Brain microvascular endothelial cell (primary cell): ENCODE measurements around the gene CAMSAP1.

ENCODE experiments used
- DNase-seq: peaks from one replicate; pipeline ENCODE4 v3.0.0-alpha.2; 2020
- H3K27ac ChIP-seq: fragments of 250-450 bp; sonication (Bioruptor Pico); 2 replicates; pipeline ENCODE4 v1.5.1; 2020; ENCODE audit warnings: mild to moderate bottlenecking, moderate library complexity
- H3K27me3 ChIP-seq: fragments of 250-450 bp; sonication (Bioruptor Pico); replicated peaks from 2 replicates; pipeline ENCODE4 v1.5.1; 2020; ENCODE audit warnings: mild to moderate bottlenecking
- H3K36me3 ChIP-seq: fragments of 250-450 bp; sonication (Bioruptor Pico); replicated peaks from 2 replicates; pipeline ENCODE4 v1.5.1; 2020; ENCODE audit warnings: mild to moderate bottlenecking
- H3K4me3 ChIP-seq: 2 replicates; pipeline ENCODE4 v1.5.1; 2011; ENCODE audit warnings: low read depth, mild to moderate bottlenecking, control low read depth, low read length, moderate library complexity
- in situ Hi-C: cut with HindIII; loops from 2 replicates; pipeline ENCODE4 v1.10.0; 2017; ENCODE audit warnings: low sequenced_read_pairs, low pct_ligation_motif_present
- TF ChIP-seq, protein P1 (sequence below): IDR thresholded peaks from 2 replicates; pipeline ENCODE4 v1.5.1; 2011; ENCODE audit warnings: low read depth, mild to moderate bottlenecking, moderate library complexity, low read length, control low read depth, inconsistent platforms; ENCODE audit errors: missing control alignments

The CAMSAP1 gene

DNA sequence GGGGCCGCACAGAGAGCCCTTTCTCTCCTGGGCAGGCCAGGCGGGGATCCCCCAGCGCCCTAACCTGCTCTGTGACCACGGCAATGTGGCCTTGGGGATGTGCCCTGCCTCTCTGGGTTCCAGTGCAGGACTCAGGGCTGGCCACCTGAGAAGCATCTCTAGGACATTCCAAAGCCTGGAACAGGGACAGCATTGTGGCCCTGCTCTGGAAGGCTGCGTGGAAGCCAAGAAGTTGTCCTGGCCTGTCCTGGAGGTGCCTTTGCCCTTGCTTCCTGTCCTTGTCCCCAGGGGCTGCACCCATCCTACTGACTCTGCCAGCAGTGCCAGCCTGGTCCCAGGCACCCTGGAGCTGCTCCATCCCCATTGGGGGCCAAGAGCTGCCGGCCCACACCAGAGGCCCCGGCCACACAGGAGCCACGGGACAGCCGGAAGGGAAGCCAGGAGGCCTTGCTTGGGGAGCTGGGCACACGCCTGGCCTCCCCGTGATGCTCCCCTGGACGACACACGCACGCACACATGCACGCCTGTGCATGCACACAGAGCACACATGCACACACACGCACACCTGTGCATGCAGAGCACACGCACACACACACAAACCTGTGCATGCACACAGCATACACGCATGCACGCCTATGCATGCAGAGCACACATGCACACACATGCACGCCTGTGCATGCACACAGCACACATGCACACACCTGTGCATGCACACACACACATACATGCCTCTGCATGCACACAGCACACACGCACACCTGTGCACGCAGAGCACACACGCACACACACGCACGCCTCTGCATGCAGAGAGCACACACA, 20.1 kb upstream of the CAMSAP1 start:
- H3K27me3 ChIP-seq: no peaks in the 10 kb centered on the region
- H3K4me3 ChIP-seq: no peak overlapping the region
- TF ChIP-seq, protein P1, sequence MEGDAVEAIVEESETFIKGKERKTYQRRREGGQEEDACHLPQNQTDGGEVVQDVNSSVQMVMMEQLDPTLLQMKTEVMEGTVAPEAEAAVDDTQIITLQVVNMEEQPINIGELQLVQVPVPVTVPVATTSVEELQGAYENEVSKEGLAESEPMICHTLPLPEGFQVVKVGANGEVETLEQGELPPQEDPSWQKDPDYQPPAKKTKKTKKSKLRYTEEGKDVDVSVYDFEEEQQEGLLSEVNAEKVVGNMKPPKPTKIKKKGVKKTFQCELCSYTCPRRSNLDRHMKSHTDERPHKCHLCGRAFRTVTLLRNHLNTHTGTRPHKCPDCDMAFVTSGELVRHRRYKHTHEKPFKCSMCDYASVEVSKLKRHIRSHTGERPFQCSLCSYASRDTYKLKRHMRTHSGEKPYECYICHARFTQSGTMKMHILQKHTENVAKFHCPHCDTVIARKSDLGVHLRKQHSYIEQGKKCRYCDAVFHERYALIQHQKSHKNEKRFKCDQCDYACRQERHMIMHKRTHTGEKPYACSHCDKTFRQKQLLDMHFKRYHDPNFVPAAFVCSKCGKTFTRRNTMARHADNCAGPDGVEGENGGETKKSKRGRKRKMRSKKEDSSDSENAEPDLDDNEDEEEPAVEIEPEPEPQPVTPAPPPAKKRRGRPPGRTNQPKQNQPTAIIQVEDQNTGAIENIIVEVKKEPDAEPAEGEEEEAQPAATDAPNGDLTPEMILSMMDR: no peak
- in situ Hi-C loops: no loop called here
- no peak for DNase-seq
- H3K36me3 ChIP-seq: peaks cover 5% of the 10 kb centered on the region
- no peak overlapping the region for H3K27ac ChIP-seq

DNA sequence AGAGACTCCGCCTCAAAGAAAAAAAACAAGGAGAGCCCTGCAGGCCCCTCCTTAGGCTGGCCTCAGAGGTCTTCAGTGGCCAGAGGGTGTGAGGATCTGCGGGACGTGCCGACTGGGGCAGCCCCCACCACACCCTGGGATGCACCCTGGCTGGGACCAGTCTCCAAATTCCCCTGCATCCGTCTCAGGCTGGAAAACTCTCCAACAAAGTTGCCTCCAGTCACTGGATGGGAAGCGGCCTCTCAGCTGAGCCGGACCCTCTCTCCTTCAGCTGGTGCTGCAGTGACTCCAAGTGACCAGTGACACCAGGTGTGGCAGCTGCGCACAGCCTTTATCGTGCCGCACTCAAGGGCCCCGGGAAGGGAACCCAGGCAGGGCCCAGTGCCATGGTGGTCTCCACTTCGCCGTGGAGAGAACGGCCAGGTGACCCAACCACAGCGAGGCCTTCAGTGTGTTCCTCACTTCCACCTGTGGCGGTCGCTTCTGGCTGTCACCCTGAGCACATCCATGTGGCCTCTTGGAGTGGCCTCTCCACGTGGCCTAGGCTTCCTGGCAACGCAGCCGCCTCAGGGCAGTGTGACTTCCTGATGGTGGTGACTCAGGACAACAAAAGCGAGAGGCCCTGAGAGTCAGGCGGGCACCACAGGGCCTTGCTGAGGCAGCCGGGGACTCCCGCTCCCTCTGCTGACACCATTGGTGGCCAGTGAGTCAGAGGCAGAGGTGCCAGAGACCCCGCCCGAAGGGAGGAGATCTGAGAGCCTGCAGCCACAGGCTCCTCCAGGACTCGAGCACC, 19.3 kb upstream of the CAMSAP1 start:
- in situ Hi-C loops: no loop called here

DNA sequence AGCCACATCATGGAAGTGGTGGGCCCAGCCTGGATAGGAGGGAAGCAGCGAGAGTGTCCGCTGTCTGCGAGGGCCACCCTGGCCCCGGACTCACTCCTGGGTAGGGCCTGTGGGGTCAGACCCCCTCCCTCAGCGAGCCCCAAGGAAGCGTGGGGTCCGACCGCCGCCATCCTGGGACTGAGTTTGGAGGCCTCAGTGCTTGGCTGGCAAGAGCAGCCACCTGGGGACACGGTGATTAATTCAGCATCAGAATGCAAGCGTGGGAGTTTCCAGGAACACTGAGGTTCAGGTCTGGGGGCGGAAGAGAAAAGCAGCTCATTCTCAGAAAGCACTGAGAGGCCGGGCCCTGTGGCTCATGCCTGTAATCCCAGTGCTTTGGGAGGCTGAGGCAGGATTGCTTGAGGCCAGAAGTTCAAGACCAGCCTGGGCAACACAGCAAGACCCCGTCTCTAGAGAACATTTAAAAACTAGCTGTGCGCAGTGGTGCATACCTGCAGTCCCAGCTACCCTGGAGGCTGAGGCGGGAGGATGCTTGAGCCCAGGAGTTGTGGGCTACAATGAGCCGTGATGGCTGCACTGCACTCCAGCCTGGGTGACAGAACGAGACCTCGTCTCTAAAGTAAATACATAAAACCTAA, 18.3 kb upstream of the CAMSAP1 start:
- no peaks in the 10 kb centered on the region for H3K27me3 ChIP-seq
- H3K4me3 ChIP-seq: no peak overlapping the region
- TF ChIP-seq, protein P1: no peak
- no peak overlapping the region for H3K27ac ChIP-seq
- no peak for DNase-seq
- H3K36me3 ChIP-seq: no peaks in the 10 kb centered on the region
- in situ Hi-C loops: no loop called here

More for the DNA sequence above, 19.3 kb upstream of the CAMSAP1 start:
- Histone ChIP-seq H3K4me3 (no peak overlapping the region), H3K36me3 (peaks cover 4% of the 10 kb centered on the region), H3K27ac (no peak overlapping the region), H3K27me3 (no peaks in the 10 kb centered on the region)
- TF ChIP-seq, protein P1: no peak
- peak; percentile 78 for DNase-seq

DNA sequence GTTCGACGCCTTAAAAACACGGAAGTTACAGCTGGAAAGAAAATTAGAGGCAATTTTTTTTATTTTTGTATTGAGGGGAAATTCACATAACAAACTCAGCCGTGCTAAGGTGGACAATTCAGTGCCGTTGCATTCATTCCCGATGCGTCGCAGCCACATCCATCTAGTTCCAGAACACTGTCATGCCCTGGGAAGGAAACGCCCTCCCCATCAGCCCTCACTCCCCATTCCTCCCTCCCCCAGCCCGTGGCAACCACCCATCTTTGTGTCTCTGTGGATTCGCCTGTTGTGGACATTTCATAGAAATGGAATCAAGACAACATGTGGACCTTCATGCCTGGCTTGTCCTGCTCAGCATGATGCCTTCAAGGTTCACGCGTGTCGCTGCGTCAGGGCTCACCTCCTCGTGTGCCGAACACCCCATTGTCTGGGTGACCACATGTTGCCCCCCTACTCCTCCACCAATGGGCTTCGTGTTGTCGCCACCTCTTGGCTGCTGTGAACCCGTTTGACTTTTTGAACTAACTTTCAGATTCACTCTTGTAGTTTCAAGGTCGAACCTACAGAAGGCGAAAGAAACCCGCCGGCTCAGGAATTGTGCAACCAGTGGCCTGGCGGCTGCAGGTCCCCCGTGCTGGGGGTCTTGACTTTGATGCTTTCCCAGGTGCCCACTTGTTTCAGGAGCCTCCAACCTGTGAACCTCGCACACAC, 17.4 kb upstream of the CAMSAP1 start:
- no peak for DNase-seq
- Histone ChIP-seq H3K27me3 (no peaks in the 10 kb centered on the region), H3K4me3 (no peak overlapping the region), H3K27ac (no peak overlapping the region), H3K36me3 (no peaks in the 10 kb centered on the region)
- in situ Hi-C loops: no loop called here
- TF ChIP-seq, protein P1: no peak

DNA sequence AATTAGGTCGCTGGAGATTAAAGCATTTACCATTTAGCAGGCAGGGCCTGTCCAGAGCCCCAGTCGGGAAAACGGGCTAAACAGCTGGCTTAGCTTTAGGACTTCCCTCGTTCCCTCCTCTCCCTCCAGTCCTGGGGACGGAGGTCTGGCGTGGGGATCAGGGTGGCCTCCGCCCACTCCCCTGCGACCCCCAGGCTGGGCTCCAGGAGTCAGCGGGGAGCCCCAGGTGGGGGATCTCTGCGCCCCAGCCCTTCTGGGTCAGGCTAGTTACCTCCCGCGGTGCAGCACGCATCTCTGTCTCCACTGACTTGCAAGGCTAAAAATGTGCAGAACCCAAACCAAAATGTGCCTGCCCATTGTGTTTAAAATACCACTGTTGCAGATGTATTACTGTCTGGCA, 16.2 kb upstream of the CAMSAP1 start:
- Histone ChIP-seq H3K27me3 (no peaks in the 10 kb centered on the region), H3K4me3 (no peak overlapping the region), H3K27ac (no peak overlapping the region), H3K36me3 (no peaks in the 10 kb centered on the region)
- TF ChIP-seq, protein P1: no peak
- in situ Hi-C loops: no loop called here
- DNase-seq: no peak
